ENCODE results near the gene MAP3K4. TPM values are rescaled to one million over a fixed set of nuclear protein-coding genes. Genes with fewer than 3 reads are reported as not detected.

MAP3K4 gene
- total and polyA plus RNA-seq, 2 of the 8 experiments (the other 6 are each of a cell fraction or from before 2014, with no cell fraction given): 16.6 to 51.6 TPM

DNA sequence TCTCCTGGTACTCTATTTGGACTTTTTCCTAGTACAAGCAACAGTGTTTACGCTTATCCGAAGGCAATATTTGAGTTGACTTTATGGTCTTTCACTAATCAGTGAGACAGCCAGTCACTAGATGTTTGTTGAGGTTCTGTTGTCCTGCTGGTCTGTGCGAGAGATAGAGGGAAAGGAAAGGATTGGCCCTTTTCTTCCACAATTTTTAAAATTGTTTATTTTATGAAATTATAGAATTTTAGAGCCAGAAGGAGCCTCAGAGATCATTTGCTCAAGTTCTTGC is 44.4 kb downstream of the MAP3K4 start (continued):
- no peak for TF ChIP-seq NANOG (IDR thresholded peaks at IDR 0.05; ENCODE audit: insufficient read depth, low read depth, low read length, poor library complexity, severe bottlenecking)
- TF ChIP-seq RBBP5 (IDR thresholded peaks at IDR 0.05; ENCODE audit: borderline replicate concordance, low read depth, low read length): no peak
